Measurements from ENCODE around the gene TIAM2.
"Not testable (repeated sequence)": the region's sequence is repeated elsewhere in the genome, so short reads cannot be mapped to it uniquely, and the experiment has no call there.

The TIAM2 gene

DNA sequence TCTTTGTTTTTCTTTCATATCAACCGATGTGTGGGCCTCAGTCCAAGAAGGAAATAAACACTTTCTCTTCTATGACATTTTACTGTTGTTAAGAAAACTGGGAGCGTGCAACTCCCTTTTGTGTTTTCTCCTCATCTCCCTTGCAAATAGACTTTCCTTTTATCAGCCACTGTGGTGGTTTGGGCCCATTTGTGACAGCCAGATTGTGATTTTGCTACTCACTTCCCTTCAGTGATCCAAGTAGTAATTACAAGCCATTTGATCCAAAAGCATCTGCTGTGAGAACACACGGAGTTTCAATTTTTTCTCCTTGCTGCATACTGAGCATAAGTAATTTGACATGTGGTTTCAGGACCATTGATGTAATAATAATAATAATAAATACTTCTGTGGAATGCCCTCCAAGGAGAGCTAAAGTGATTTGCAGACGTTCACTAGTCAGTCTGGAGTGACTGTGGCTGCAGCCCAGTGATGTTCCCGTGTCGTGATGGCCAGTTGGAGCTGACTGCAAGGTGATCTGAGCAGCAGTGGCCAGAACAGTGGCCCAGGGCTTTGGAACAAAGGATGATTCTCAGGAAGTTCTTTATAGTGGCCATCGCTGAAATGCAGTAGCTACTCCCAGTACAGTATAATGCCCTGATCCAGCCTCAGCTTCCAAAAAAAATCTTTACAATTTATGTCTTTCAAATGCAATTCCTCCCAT lies 176.8 kb downstream of the TIAM2 start:
- DNase-seq, result peak; percentile 81

DNA sequence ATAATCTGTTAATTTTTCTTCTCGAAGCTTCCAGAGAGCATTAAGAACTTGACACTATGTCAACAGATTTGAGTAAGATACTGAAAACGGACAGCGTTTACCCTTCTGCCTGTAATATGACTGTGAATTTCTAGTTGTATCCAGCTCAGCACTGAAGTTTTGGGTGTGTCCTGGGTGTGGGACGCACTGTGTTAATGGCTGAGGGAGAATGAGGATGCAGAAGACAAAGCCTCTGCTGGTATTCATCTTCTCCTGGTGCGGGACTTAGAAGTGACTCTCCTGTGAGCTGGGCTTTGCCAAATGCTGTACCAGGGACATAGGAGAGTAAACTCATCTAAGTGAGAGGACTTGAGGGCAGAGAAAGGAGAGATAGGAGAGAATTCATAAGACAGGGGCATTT lies 178.4 kb downstream of the TIAM2 start:
- DNase-seq, result no peak

DNA sequence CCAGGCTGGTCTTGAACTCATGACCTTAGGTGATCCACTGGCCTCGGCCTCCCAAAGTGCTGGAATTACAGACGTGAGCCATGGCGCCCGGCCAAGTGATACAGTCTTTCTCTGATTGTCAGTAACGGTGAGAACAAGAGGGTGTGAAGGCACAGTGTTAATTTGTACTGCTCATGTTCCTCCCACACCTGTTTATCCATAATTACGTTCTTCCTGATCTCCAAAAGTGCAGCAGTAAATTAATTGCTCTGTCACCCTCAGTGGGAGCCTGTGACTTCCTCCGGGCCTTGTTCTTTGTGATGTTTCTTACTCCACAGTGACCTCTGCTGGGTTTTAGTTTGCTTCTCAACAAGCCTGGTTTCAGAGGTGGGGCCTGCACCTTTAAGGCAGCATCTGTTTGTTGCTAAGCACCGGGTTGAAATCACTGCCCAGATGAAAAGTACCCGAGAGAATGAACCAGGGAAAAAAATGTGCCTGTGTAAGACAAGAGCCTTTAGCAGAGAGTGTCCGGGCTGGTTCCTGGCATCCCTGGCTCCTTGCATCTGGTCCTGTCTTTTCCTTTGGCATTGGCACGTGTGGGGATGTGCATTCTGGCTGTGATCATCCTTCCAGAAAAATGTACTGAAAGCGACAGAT lies 179.6 kb downstream of the TIAM2 start:
- DNase-seq, result peak; percentile 92

DNA sequence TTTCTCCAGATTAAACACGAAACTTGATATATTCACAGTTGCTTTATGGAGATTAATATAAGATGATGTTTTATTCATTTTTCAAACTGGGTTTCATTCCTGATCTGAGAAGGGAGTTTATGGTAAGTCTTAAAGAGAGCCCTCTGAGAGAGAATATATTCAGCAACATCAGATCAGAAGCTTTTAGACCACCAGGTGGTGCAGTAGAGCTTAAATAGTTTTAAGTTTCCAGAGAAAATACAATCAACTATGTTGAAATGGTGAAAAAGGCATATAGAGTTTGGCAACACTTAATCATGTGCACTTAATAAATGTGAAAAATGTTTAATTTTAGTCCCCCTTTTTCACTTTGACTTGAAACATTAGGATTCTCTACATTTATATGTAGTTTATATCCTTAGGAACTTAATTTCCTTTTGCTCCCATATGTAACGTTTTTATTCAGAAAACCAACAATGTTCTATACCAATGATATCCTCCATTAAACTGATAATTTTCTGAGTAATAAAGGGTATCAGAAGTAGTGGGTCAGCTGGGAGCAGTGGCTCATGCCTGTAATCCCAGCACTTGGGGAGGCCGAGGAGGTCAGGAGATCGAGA lies 182.3 kb downstream of the TIAM2 start:
- DNase-seq, result peak; percentile 76

DNA sequence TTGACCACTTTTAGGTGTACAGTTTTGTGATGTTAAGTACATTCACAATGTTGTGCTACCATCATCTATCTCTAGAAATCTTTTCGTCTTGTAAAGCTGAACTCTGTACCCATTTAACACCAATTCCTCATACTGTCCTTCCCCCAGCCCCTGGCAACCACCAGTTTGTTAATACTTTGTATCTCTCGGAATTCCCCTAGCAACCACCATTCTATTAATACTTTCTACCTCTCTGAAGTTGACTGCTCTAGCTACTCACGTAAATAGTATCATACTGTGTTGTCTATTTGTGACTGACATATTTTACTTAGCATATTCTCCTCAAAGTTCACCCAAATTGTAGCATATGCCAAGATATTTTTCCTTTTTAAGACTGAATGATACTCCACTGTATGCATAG lies 186.4 kb downstream of the TIAM2 start:
- DNase-seq, result no peak

DNA sequence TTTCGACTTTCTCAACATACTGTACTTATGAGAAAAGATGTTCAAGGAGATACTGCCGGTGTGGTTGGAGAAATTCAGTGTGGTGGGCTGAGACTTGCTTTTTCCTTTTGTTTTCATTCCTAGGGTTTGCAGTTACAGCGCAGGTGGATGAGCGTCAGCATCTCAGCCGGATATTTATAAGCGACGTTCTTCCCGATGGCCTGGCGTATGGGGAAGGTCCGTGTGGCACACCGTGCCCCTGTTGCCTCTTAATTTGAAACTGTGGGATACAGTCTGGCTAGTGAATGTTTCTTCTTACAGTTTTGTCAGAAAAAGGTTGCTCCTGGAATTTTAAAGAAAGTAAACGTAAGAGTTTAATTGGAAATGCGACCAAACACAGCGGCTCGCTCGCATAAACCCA lies 187.0 kb downstream of the TIAM2 start:
- no peak for DNase-seq

DNA sequence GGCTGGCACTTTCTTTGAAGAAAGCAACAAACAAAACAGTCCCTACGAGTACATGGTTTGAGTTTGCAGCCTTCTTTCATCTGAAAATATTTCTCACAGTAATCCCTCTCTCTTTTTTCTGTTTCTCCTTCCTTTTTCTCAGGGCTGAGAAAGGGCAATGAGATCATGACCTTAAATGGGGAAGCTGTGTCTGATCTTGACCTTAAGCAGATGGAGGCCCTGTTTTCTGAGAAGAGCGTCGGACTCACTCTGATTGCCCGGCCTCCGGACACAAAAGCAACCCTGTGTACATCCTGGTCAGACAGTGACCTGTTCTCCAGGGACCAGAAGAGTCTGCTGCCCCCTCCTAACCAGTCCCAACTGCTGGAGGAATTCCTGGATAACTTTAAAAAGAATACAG lies 188.0 kb downstream of the TIAM2 start:
- DNase-seq, result no peak

DNA sequence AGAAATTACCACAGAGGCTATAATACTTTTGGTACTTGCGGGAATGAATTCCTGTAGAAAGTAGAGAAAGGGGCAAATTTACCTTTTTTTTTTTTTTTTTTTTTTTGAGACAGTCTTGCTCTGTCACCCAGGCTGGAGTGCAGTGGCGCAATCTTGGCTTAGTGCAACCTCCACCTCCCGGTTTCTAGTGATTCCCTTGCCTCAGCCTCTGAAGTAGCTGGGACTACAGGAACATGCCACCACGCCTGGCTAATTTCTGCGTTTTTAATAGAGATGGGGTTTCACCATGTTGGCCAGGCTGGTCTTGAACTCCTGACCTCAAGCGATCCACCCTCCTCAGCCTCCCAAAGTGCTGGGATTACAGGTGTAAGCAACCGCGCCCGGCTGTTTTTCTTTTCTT lies 189.9 kb downstream of the TIAM2 start:
- not testable (repeated sequence) for DNase-seq

DNA sequence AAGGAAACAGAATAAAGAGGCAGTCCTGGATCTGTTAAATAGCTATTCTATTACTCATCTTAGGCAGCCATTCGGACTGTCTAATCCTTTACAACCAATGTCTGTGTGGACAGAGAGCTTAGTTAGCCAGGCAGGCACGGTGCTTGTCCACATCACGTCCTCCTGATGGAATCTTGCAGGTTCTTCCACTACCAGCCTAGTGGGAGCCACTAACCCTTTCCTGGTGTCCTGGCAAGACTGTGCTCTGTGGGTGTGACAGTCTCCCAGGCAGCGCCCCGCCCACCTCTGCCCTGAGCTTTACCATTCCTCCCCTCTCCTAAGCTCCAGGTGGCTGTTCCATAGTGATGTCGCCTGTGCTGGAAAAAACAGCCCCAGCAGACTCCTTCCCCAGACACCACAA lies 190.4 kb downstream of the TIAM2 start:
- no peak for DNase-seq

DNA sequence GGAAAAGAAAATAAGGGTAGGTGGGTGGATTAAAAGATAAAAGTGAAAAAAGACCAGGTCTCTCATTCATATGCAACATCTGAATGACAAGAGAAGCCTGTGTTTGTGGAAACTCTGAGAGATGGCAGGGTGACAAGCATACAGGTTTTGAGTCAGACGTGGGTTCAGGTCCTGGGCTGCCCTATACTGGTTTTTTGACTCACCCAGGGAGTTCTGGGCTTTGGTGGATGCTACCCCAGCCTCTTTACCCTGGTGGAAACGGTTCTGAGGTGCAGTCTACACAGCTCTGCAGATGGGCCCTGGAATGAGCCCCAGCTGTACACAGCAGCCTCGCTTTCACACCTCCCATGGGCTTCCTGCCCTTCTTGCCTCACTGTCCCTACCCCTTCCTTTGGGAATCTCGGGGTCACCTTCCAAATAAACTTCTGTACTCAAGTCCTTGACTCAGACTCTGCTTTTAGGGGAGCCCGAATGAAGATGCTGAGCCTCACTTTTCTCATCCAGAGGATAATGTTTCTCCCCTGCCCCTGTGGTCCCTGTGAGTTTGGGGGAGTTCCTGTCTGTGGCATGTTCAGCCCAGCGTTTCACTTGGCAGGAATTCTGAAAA lies 191.0 kb downstream of the TIAM2 start:
- DNase-seq, result no peak

DNA sequence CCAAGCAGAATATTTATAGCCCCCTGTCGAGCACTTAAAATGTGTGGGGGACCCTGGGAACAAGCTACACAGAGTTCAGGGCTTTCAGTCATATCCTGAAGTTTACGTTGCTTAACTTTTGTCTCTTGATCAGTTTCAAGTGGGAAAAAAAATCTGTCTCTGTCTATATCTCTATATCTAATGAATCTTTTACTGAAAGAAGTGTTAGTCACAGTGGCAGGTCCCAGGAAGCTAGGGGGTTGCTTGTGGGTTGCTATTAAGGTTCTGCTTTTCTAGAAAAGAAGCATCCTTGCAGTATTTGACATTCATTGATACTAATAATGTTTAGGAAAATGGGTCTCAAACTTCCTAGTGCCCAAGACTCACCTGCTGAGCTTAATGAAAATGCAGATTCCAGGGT lies 192.0 kb downstream of the TIAM2 start:
- DNase-seq, result no peak

DNA sequence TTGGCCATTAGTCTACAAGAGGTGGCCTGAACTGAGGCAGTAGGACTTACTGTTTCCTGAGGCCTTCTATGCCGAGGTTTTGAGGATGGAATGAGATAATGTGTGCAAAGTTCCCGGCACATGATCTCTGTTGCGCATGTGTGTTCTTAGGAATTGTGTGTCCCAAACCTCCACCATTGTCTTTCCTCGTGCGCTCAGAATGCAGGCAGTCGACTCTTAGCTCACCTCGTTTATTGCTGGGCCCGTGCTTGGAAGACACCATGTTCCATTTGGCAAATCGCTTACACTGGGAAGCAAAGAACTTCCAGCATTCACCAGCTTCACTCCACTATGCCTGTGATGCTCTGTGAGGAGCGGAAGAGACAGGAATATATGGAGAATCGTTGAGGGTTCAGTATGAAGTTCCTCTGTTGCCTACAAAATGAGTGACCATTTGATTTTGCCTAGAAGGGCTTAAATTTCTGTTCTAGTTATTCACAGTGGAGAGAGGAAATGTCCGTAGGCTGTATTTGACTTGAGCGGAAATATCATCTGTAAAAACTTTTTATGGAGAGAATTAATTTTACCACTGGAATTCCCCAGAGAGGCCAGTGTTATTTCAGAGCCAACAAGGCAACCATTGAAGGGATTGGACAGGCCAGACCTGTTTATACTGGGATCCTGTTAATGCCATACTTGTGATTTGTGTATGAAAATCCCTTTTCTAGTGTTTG lies 193.0 kb downstream of the TIAM2 start:
- DNase-seq, result no peak

DNA sequence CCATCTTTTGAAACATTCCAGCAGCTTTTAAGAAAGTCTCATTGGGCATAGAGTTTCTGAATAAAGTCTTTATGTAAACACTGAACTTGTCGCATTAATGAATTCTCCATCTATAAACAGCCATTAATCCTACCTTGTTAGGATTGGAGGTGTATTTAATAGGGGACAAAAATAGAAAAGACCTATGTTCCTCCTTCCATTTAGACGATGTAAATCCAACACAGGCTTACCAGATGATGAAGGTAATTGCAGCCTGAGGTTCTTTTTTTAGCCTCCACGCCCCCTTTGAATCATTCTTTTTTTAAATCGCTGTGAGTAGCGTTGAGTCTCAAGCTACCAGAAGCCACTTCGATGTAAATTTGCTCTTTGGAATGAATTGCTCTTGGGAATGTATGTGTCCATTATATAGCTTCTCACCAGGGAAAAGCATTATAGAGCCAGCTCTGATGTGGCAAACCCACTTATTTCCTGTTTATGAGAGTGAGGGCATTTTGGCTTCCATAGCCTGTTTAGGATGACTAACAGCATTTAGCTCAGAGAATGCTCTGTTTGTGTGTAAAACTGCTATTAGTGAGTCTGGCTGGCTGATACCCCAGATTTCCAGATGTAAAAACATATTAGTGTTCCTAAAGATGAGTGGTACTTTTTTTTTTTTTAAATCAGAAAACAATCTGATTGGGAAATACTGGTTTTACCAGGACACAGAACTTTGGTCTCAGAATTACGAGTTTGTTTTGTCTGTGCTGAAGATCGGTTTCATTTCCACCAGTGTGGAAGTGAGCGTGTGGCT lies 193.8 kb downstream of the TIAM2 start:
- DNase-seq, result no peak

DNA sequence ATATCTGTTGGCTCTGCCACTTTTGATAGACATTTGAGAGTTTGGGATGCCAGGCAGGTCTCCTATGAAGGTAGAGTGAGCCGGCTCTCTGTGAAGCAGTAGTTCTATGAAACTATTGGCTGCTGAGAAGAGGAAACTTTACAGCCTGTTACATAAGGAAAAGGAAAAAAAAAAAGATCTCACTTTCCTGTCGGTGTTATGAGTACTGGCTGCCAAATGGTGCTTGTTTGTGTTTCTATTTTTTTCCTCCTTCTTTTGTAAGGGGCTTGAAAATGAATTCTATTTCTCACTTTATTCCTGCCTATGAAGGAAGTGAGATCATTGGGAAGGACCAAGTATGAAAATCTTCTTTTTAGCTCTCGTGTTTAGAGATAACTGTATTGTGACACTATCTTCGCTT lies 195.6 kb downstream of the TIAM2 start:
- no peak for DNase-seq

DNA sequence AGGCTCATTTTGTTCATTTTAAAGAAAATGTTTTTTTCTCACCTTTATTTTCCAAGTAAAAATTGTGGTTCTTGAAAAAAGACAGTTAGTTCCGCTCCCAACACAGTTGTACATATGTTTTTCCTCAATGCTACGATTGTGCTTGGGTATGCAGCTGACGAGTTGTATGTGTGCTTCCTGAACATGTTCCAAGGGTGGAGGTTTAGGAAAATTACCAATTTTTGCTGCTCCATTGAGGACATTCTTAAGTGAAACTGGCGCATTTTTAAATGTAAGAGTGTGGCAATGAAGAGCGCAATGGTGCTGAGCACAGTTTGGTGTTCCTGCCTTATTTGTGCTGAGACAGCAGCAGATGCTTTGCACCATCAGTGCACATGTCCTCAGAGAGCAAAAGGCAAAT lies 198.4 kb downstream of the TIAM2 start:
- no peak for DNase-seq

DNA sequence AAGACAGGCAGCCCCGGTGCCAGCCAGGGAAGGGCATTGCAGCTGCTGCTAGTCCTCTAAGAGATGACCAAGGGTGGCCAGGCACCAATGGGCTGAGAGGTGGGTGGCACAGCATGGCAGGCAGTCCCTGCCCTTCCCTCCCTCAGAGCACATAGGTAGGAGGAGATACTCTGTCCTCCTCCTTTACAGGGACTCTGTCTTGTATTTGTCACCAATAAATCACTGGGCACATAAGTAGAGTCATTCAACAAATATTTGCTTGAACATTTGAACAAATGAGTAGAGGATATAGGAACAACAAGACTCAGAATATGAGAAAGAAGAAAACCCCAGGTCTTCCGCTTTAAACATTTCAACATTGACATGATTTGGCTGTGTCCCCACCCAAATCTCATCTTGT lies 199.3 kb downstream of the TIAM2 start:
- no peak for DNase-seq

DNA sequence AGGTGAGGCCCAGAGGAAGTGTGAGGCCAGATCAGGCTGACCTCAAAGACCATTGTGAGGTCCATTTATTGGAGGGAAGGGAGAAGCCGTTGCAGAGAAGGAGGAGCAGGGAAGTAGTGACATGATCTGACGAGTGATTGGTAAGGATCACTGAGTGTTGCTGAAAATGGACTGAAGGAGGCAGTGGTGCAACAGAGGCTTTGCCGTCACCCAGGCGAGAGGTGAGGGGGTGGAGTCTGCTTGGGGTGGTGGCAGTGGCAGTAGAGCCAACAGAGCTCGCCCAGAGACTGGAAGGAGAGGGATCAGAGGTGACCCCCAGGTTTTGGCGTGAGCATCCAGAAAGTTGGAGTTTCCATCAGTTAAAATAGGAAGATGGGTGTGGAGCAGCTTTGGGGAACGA lies 200.8 kb downstream of the TIAM2 start:
- DNase-seq, result no peak

DNA sequence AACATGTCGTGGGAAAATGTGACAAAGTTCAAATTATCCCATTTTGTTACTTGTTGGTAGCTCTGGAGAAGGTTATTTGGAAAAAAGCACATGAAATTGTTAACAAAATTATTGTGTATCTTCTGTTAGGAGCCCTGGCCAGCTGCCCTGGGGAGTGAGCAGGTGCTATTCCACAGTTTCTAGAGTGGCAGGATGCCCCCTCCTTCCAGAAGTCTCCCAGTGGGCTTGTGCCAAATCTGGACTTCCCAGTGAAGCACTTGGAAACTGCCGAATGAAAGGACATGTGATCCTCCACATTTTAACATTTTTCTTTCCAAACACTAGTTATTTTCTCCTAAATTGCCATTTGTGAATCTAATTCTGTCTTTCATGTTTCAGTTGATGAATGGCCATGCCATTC lies 201.8 kb downstream of the TIAM2 start:
- DNase-seq, result no peak

DNA sequence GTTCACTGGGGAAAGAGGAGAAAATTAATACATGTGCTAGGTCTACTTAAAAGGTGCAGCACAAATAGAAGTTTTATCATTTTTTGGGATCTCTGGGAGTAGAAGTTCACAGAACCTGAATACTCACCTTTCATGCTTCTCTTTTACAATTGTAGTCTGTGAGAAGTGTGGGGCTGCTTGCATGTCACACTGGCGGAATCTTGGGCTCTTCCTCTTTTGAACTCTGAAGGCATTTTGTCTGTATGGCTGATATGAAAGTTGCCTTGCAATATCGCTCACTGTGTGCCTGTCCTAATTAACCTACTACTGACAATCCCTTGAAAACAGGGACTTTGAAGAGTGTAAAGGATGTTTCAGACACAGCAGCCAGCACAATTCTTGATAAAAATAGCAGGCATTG lies 202.8 kb downstream of the TIAM2 start:
- no peak for DNase-seq

DNA sequence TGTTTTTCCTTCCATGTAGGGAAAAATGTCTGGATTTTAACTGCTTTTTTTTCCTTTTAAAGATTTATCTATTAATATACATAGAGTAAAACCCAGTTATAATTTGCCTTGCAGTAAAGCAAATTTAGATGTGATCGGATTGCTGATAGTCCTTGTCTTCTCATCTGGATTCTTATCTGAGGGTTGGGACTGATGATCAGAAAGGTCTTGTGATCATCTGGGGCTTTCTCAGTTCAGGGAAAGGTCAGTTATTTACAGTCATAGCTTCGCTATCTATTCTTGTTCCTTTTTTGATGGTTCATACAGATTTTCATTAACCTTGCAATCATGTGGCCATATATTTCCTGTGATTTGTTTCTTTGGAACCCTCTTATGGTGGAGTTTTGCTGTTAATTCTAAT lies 204.9 kb downstream of the TIAM2 start:
- DNase-seq, result no peak

DNA sequence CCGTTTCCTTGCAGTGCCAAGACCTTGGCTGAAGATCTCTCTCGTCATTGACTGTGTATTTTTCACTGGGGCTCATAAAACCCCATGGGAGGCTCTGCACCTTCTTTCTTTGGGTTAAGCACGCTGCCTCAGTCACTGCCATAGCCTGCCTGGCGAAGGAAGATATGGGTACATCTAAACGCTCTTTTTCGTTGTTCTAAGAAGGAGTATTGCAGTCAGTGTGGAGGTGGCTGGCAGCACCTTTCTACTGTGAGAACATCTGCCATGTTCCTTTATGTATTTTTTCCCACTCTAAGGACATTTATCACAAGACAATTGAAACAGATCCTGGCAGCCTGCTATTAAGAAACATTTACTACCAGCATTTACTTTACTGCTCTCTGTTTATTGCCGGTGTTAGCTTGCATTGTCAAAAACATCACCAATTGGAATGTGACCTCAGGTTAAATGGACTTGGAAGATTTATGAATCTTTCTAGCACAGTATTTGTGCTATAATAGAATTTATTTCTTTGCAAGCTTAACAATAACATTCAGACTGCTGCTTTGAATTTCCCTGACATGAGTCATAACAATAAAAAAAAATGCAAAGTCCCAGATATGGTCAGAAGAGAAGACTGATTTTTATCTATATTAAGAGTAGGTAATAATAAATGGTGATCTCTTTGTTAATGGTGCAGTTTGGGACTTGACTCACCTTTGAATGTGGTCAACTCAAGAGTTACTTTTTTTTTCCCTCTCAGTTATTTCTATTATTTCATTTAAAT lies 206.5 kb downstream of the TIAM2 start:
- DNase-seq, result no peak

DNA sequence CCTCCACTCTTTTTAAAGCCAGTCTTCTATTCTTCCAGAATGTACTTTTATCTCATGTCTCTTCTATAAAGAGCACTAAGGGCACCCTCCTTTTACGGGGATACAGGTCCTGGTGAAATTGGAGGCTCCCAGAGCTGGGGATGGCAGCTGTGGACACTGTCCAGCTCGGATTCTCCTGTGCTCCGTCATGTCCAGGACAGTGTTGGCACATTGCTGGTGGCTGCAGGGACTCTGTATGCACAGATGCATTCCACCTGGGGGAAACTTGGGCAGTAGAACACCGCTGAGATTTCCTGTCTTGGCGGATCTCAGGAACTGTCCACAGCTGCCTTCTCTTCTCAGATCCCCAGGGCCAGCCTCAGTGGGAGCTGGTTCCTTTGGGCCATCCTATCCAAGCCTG lies 212.1 kb downstream of the TIAM2 start:
- DNase-seq, result no peak
